ENCODE results near the gene SMAP1.

DNA sequence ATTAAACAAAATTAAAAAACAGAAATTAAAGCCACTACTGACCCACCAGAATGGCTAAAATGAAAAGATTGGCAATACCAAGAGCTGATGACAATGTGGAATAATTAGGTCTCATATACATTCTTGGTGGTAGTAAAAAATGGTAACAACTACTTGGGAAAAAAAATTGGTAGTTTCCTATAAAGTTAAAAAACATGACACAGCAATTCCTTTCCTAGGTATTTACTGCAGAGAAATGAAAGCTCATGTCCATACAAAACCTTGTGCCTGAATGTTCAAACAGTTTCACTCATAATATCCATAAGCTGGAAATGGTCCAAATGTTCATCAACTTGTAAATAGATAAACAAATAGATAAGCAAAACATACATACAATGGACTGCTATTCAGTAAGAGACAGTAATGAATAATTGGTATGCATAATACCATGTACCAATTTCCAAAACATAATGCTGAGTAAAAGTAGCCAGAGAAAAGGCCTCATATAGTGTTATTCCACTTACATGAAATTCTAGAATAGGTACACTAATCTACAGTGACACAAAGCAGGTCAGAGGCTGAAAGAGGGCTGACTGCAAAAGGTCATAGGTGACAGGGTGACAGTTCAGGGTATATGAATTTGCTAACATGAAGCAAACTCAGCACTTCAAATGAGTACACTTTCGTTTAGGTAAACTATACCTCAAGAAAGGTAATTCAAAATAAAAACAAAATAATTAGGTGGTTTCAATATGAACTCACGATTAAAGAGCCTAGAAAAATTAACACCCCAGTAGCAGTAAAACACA, 236.2 kb downstream of the SMAP1 start:
- TF ChIP-seq, protein P1, sequence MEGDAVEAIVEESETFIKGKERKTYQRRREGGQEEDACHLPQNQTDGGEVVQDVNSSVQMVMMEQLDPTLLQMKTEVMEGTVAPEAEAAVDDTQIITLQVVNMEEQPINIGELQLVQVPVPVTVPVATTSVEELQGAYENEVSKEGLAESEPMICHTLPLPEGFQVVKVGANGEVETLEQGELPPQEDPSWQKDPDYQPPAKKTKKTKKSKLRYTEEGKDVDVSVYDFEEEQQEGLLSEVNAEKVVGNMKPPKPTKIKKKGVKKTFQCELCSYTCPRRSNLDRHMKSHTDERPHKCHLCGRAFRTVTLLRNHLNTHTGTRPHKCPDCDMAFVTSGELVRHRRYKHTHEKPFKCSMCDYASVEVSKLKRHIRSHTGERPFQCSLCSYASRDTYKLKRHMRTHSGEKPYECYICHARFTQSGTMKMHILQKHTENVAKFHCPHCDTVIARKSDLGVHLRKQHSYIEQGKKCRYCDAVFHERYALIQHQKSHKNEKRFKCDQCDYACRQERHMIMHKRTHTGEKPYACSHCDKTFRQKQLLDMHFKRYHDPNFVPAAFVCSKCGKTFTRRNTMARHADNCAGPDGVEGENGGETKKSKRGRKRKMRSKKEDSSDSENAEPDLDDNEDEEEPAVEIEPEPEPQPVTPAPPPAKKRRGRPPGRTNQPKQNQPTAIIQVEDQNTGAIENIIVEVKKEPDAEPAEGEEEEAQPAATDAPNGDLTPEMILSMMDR (IDR thresholded peaks at IDR 0.05): no peak
- TF ChIP-seq ZFX (IDR thresholded peaks at IDR 0.05; ENCODE audit: borderline replicate concordance): no peak
